ENCODE measurements around the gene MAPKAP1. TPM values are rescaled to one million over a fixed set of nuclear protein-coding genes. Genes with fewer than 3 reads are reported as not detected.

Gene MAPKAP1
- polyA plus RNA-seq, 3 donors: 39.9 to 57.5 (median 44.1) TPM

DNA sequence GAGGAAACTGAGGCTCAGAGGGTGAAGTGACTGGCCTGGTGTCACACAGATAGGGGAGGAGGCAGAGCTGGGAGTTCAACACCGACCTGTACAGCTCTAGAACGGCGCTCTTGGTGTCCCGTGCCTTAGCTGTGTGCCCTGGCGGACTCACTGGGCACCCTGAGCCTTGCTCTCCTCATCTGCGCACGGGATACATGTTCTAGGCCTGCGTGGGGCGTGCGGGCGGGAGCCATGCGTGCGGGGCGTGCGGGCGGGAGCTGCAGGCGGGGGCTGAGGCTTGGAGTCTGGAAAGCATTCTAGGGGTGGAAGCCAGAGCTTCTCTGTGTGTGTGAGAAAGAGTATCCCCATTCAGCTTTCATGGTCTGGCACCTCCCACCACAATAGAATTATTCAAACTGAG is 280.1 kb downstream of the MAPKAP1 start:
- no peaks in the 10 kb centered on the region for H3K79me2 ChIP-seq (ENCODE audit: insufficient read depth, low read length)

DNA sequence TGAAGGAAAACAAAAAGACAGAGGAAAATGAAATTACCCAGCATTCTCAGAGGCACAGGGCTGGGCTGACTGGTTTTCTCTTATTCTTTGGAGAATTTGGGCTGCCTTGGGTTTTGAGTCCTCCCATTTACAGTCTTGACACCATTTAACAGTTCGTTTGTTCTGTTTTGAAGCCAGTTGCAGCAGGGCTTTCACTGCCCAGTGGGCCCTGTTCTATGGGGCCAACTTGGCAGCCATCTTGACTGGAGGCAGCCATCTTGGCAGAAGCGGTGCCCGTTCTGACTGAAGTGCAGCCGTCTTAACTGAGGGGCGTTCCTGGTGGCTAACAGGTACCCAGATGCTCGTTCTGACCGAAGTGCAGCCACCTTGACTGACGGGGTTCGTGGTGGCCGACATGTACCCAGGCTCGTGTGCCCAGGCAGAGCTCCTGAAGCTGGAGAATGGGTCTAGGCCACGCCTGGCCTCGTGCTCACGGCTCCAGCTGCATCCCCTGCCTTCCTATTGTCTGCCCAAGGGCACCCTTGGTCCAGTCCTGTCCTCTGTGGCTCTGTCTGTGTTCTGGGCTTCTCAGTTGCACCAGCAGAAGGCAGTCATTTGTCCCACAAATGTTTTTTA is 281.0 kb downstream of the MAPKAP1 start:
- 98% methylated on average over 14 of the region's 14 CpGs for WGBS (ENCODE audit: insufficient coverage)
- Histone ChIP-seq H3K4me2 (replicated peaks; ENCODE audit: extremely low read depth, low read length, poor library complexity, severe bottlenecking) (no peak overlapping the region), H3K36me3 (replicated peaks in 1 of 2; ENCODE audit: control insufficient read depth in 1 of 2, insufficient read depth in 2 of 2, low read length in 2 of 2) (no peaks in the 10 kb centered on the region), H3K9ac (ENCODE audit: insufficient read depth, low read length, poor library complexity, severe bottlenecking) (no peak overlapping the region), H3K79me2 (ENCODE audit: insufficient read depth, low read length) (no peaks in the 10 kb centered on the region), H3K4me3 (replicated peaks in 1 of 3; ENCODE audit: low read depth in 2 of 3, low read length in 3 of 3) (no peak overlapping the region), H3K27ac (ENCODE audit: low read depth in 1 of 2, low read length in 2 of 2) (no peak overlapping the region), H3K27me3 (ENCODE audit: control insufficient read depth in 2 of 2, insufficient read depth in 2 of 2, low read length in 2 of 2) (no peaks in the 10 kb centered on the region), H3K9me3 (replicated peaks in 1 of 2; ENCODE audit: control insufficient read depth in 1 of 2, insufficient read depth in 1 of 2, low read length in 2 of 2) (no peaks in the 10 kb centered on the region), H2AFZ (ENCODE audit: insufficient read depth, low read depth, low read length, poor library complexity, severe bottlenecking) (peak overlapping the region; percentile 62), H3K4me1 (ENCODE audit: control insufficient read depth in 1 of 2, insufficient read depth in 2 of 2, low read length in 2 of 2) (no peaks in the 10 kb centered on the region), H4K20me1 (ENCODE audit: insufficient read depth, low read length) (no peaks in the 10 kb centered on the region)
- Mint-ChIP-seq H3K4me3 (no peak overlapping the region), H3K9me3 (no peaks in the 10 kb centered on the region), H3K27me3 (ENCODE audit: low read depth in 3 of 3) (peaks cover 0 to 2% (median 1%) of the 10 kb centered on the region in 3 donors), H3K36me3 (no peaks in the 10 kb centered on the region), H3K4me1 (no peaks in the 10 kb centered on the region), H3K27ac (no peak overlapping the region)
- intact Hi-C loops (cut with micrococcal nuclease): no loop called here
- TF ChIP-seq, protein P1, sequence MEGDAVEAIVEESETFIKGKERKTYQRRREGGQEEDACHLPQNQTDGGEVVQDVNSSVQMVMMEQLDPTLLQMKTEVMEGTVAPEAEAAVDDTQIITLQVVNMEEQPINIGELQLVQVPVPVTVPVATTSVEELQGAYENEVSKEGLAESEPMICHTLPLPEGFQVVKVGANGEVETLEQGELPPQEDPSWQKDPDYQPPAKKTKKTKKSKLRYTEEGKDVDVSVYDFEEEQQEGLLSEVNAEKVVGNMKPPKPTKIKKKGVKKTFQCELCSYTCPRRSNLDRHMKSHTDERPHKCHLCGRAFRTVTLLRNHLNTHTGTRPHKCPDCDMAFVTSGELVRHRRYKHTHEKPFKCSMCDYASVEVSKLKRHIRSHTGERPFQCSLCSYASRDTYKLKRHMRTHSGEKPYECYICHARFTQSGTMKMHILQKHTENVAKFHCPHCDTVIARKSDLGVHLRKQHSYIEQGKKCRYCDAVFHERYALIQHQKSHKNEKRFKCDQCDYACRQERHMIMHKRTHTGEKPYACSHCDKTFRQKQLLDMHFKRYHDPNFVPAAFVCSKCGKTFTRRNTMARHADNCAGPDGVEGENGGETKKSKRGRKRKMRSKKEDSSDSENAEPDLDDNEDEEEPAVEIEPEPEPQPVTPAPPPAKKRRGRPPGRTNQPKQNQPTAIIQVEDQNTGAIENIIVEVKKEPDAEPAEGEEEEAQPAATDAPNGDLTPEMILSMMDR (IDR thresholded peaks at IDR 0.05): no peak
- DNase-seq: no peak

More for the DNA sequence above, 280.1 kb downstream of the MAPKAP1 start:
- Histone ChIP-seq H3K36me3 (replicated peaks in 1 of 2; ENCODE audit: control insufficient read depth in 1 of 2, insufficient read depth in 2 of 2, low read length in 2 of 2) (no peaks in the 10 kb centered on the region), H3K27ac (ENCODE audit: low read depth in 1 of 2, low read length in 2 of 2) (no peak overlapping the region), H3K9ac (ENCODE audit: insufficient read depth, low read length, poor library complexity, severe bottlenecking) (no peak overlapping the region), H4K20me1 (ENCODE audit: insufficient read depth, low read length) (no peaks in the 10 kb centered on the region), H3K4me2 (replicated peaks; ENCODE audit: extremely low read depth, low read length, poor library complexity, severe bottlenecking) (no peak overlapping the region), H3K27me3 (ENCODE audit: control insufficient read depth in 2 of 2, insufficient read depth in 2 of 2, low read length in 2 of 2) (no peaks in the 10 kb centered on the region), H3K9me3 (replicated peaks in 1 of 2; ENCODE audit: control insufficient read depth in 1 of 2, insufficient read depth in 1 of 2, low read length in 2 of 2) (no peaks in the 10 kb centered on the region), H2AFZ (ENCODE audit: insufficient read depth, low read depth, low read length, poor library complexity, severe bottlenecking) (no peak overlapping the region), H3K4me3 (replicated peaks in 1 of 3; ENCODE audit: low read depth in 2 of 3, low read length in 3 of 3) (no peak overlapping the region), H3K4me1 (ENCODE audit: control insufficient read depth in 1 of 2, insufficient read depth in 2 of 2, low read length in 2 of 2) (no peaks in the 10 kb centered on the region)
- TF ChIP-seq, protein P1 (IDR thresholded peaks at IDR 0.05): no peak
- no peaks in the 10 kb centered on the region for H3K36me3 Mint-ChIP-seq
- H3K9me3 Mint-ChIP-seq: no peaks in the 10 kb centered on the region
- no peaks in the 10 kb centered on the region for H3K4me1 Mint-ChIP-seq
- peaks cover 0 to 2% (median 2%) of the 10 kb centered on the region in 3 donors for H3K27me3 Mint-ChIP-seq (ENCODE audit: low read depth in 3 of 3)
- H3K4me3 Mint-ChIP-seq: no peak overlapping the region
- peak overlapping the region in 2 of 7 donors; percentile 5 to 64 for H3K27ac Mint-ChIP-seq
- intact Hi-C loops (cut with micrococcal nuclease): no loop called here
- WGBS (ENCODE audit: insufficient coverage): 96% methylated on average over 5 of the region's 17 CpGs
- DNase-seq: no peak
